Measurements from ENCODE around the gene CLBA1. TPM values are rescaled to one million over a fixed set of nuclear protein-coding genes. Genes with fewer than 3 reads are reported as not detected.

CLBA1 gene
- polyA plus RNA-seq, 3 donors: 19.6 to 28.3 (median 27.0) TPM

GRCh38 chr14:104978746-104979691, 6.6 kb upstream of the CLBA1 start:
- DNase-seq: no peak

- no peak for DNase-seq
Observed at GRCh38 chr14:104979758-104980610, 5.6 kb upstream of the CLBA1 start.

- no peak for DNase-seq
Observed at GRCh38 chr14:104980611-104981531, 4.7 kb upstream of the CLBA1 start.

GRCh38 chr14:104981699-104982541, 3.7 kb upstream of the CLBA1 start:
- DNase-seq: no peak

- no peak for DNase-seq
Observed at GRCh38 chr14:104982548-104983230, 2.9 kb upstream of the CLBA1 start.

GRCh38 chr14:104983231-104983721, 2.3 kb upstream of the CLBA1 start:
- no peak for DNase-seq

- DNase-seq: no peak
Observed at GRCh38 chr14:104984056-104984894, 1.3 kb upstream of the CLBA1 start.

- DNase-seq: no peak
Observed at GRCh38 chr14:104986487-104987164, 1.0 kb downstream of the CLBA1 start.

GRCh38 chr14:104989236-104989950, 3.8 kb downstream of the CLBA1 start:
- DNase-seq: no peak

- DNase-seq: no peak
Observed at GRCh38 chr14:104989951-104990303, 4.3 kb downstream of the CLBA1 start.

- DNase-seq: no peak
Observed at GRCh38 chr14:104991896-104992230, 6.3 kb downstream of the CLBA1 start.

GRCh38 chr14:104992501-104992900, 6.9 kb downstream of the CLBA1 start:
- DNase-seq: no peak

GRCh38 chr14:104993306-104993705, 7.7 kb downstream of the CLBA1 start:
- no peak for DNase-seq

- no peak for DNase-seq
Observed at GRCh38 chr14:104993808-104994591, 8.4 kb downstream of the CLBA1 start.

- no peak for DNase-seq
Observed at GRCh38 chr14:104994978-104995377, 9.4 kb downstream of the CLBA1 start.

- DNase-seq: no peak
Observed at GRCh38 chr14:104996032-104996431, 10.4 kb downstream of the CLBA1 start.

GRCh38 chr14:104996483-104996882, 10.9 kb downstream of the CLBA1 start:
- DNase-seq: no peak

Data from renal pelvis (tissue), 4 donors.